Lower leg skin (tissue), 4 donors: ENCODE data around the gene SLC25A22. TPM values are rescaled to one million over a fixed set of nuclear protein-coding genes. Genes with fewer than 3 reads are reported as not detected.

Experiments
- DNase-seq, 2 donors: peaks; one replicate each; pipeline ENCODE4 v3.0.0-alpha.2; 2019; ENCODE audit warnings: low spot score in 2 of 2
- H3K4me3 ChIP-seq: fragments of 200-600 bp; sonication (generic); 2 replicates; pipeline ENCODE4 v1.5.1; 2017; ENCODE audit warnings: mild to moderate bottlenecking, low read depth; ENCODE audit not compliant: poor library complexity, severe bottlenecking
- CTCF ChIP-seq, 3 donors: fragments of 450-650 bp; IDR thresholded peaks; one replicate each; pipeline ENCODE4 v1.5.1; 2016; ENCODE audit warnings: antibody characterized with exemption in 3 of 3, mild to moderate bottlenecking in 3 of 3, moderate library complexity in 2 of 3
- POLR2A ChIP-seq, 2 donors: fragments of 450-650 bp; IDR thresholded peaks; one replicate each; pipeline ENCODE4 v1.6.1; 2016 to 2017; ENCODE audit warnings: antibody characterized with exemption in 2 of 2, mild to moderate bottlenecking in 1 of 2, moderate library complexity in 1 of 2
- WGBS, 2 donors: methylation state at CpG; one replicate each; pipeline ENCODE4 v1.1.5; 2018; 5-methylcytosine and 5-hydroxymethylcytosine counted together
- intact Hi-C: fragments of 100-400 bp; cut with DNase I; formaldehyde crosslinking; loops from one replicate; pipeline ENCODE4 v1.15.0; 2023; ENCODE audit warnings: low total_unique reads
- total RNA-seq, 4 donors: library from RNA; depleted of rRNA; stranded (reverse); fragments of >200 nt; gene quantifications; one replicate each; pipeline ENCODE4 v1.1.0, GENCODE V29; 2016

Gene SLC25A22
- total RNA-seq, 4 donors from 2014 or later, result 10.9 to 19.2 (median 14.8) TPM

GRCh38 chr11:788009-788640 is 10.0 kb downstream of the SLC25A22 start:
- DNase-seq, result no peak
- WGBS, 2 donors, result 63 to 71% methylated on average over 17 to 24 of the region's 28 CpGs
- no peak for TF ChIP-seq CTCF (IDR thresholded peaks at IDR 0.05)
- TF ChIP-seq POLR2A (IDR thresholded peaks at IDR 0.05), result no peak
- H3K4me3 ChIP-seq, result no peak overlapping the region
- intact Hi-C loops, result no loop called here

GRCh38 chr11:787084-787675 is 10.9 kb downstream of the SLC25A22 start:
- TF ChIP-seq POLR2A (IDR thresholded peaks at IDR 0.05), result no peak
- no peak for TF ChIP-seq CTCF (IDR thresholded peaks at IDR 0.05)
- H3K4me3 ChIP-seq, result no peak overlapping the region
- WGBS, 2 donors, result 81 to 85% methylated on average over 15 to 22 of the region's 24 CpGs
- no peak for DNase-seq
- intact Hi-C loops, result no loop called here

GRCh38 chr11:786235-787083 is 11.6 kb downstream of the SLC25A22 start:
- H3K4me3 ChIP-seq, result no peak overlapping the region
- intact Hi-C loops, result no loop called here
- no peak for TF ChIP-seq CTCF (IDR thresholded peaks at IDR 0.05)
- no peak for TF ChIP-seq POLR2A (IDR thresholded peaks at IDR 0.05)
- DNase-seq, result no peak
- 79 to 83% methylated on average over 20 to 23 of the region's 24 CpGs for WGBS, 2 donors

- DNase-seq, result peak in 1 of 2 donors; percentile 94
- intact Hi-C loops, result no loop called here
Observed at GRCh38 chr11:783581-784015, 14.5 kb downstream of the SLC25A22 start.

More at GRCh38 chr11:783581-784015, 14.5 kb downstream of the SLC25A22 start:
- WGBS, 2 donors, result 23 to 32% methylated on average over 24 of the region's 24 CpGs
- no peak overlapping the region for H3K4me3 ChIP-seq
- TF ChIP-seq CTCF (IDR thresholded peaks at IDR 0.05) (no peak), POLR2A (IDR thresholded peaks at IDR 0.05) (no peak)
